ENCODE results near the gene TAS1R2.

- TF ChIP-seq, protein P1, sequence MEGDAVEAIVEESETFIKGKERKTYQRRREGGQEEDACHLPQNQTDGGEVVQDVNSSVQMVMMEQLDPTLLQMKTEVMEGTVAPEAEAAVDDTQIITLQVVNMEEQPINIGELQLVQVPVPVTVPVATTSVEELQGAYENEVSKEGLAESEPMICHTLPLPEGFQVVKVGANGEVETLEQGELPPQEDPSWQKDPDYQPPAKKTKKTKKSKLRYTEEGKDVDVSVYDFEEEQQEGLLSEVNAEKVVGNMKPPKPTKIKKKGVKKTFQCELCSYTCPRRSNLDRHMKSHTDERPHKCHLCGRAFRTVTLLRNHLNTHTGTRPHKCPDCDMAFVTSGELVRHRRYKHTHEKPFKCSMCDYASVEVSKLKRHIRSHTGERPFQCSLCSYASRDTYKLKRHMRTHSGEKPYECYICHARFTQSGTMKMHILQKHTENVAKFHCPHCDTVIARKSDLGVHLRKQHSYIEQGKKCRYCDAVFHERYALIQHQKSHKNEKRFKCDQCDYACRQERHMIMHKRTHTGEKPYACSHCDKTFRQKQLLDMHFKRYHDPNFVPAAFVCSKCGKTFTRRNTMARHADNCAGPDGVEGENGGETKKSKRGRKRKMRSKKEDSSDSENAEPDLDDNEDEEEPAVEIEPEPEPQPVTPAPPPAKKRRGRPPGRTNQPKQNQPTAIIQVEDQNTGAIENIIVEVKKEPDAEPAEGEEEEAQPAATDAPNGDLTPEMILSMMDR (IDR thresholded peaks at IDR 0.05) = peak; percentile 80
- no peak for TF ChIP-seq ELF1 (IDR thresholded peaks at IDR 0.05)
- TF ChIP-seq USF1 (IDR thresholded peaks at IDR 0.05; ENCODE audit: borderline replicate concordance, low read depth) = no peak
- no peak for TF ChIP-seq FOXM1 (IDR thresholded peaks at IDR 0.05; ENCODE audit: low read depth)
- no peak for TF ChIP-seq GABPA (IDR thresholded peaks at IDR 0.05; ENCODE audit: low read depth)
- TF ChIP-seq MAX (IDR thresholded peaks at IDR 0.05; ENCODE audit: low read depth) = no peak
- no peak for TF ChIP-seq EP300 (IDR thresholded peaks at IDR 0.05; ENCODE audit: borderline replicate concordance in 1 of 2, low read depth in 1 of 2, low read length in 1 of 2)
- TF ChIP-seq, protein P2, sequence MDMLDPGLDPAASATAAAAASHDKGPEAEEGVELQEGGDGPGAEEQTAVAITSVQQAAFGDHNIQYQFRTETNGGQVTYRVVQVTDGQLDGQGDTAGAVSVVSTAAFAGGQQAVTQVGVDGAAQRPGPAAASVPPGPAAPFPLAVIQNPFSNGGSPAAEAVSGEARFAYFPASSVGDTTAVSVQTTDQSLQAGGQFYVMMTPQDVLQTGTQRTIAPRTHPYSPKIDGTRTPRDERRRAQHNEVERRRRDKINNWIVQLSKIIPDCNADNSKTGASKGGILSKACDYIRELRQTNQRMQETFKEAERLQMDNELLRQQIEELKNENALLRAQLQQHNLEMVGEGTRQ (IDR thresholded peaks at IDR 0.05; ENCODE audit: borderline replicate concordance, low read depth, low read length) = no peak
- TF ChIP-seq SMC3 (IDR thresholded peaks at IDR 0.05; ENCODE audit: low read depth, low read length) = peak; percentile 80
Measured at GRCh38 chr1:18875107-18875795, 15.8 kb upstream of the TAS1R2 start.
